A549 (cell line): Measurements from ENCODE around the gene YWHAG. TPM values are rescaled to one million over a fixed set of nuclear protein-coding genes. Genes with fewer than 3 reads are reported as not detected.
"Not testable (repeated sequence)": the region's sequence is repeated elsewhere in the genome, so short reads cannot be mapped to it uniquely, and the experiment has no call there.

Experiments
- ATAC-seq, 2 experiments: fragments of 200-7000 bp in 1 of 2; fragments of >200 bp in 1 of 2; cut with Nextera tagmentation in 1 of 2; cut with Tn5 transposase in 1 of 2; 3 replicates each; pipeline versions ENCODE4 v1.8.0 to v1.9.1; 2018 to 2020; ENCODE audit warnings: mild to moderate bottlenecking in 1 of 2, moderate library complexity in 1 of 2
- CTCF ChIA-PET: fragments of 300-600 bp; sonication (Branson Sonifier 250); formaldehyde crosslinking; extraction: SDS; loops from one replicate; lab custom pipeline; 2021; ENCODE audit warnings: antibody characterized with exemption, inconsistent platforms; lab: Yijun Ruan, JAX
- POLR2A ChIA-PET: fragments of 350-600 bp; formaldehyde crosslinking; extraction: SDS; loops from one replicate; lab custom pipeline; 2021; ENCODE audit warnings: antibody characterized with exemption, inconsistent platforms; lab: Yijun Ruan, JAX
- DNase-seq, 2 experiments: peaks; one replicate each; pipeline versions ENCODE4 v3.0.0 to v3.0.0-alpha.2; 2011 to 2016; ENCODE audit warnings: low read depth in 1 of 2, low spot score in 1 of 2
- FAIRE-seq: peaks from 2 replicates; lab custom pipeline; 2011; peaks lifted over from hg19 to GRCh38; lab: Jason Lieb, UNC
- H3K27ac ChIP-seq, 2 experiments: fragments of >200 bp; sonication (Bioruptor Twin); formaldehyde crosslinking; 3 replicates each; pipeline ENCODE4 v1.5.1; 2016 to 2017
- H3K4me1 ChIP-seq: fragments of >200 bp; sonication (Bioruptor Twin); formaldehyde crosslinking; 3 replicates; pipeline ENCODE4 v1.6.1; 2016
- H3K4me2 ChIP-seq: fragments of >200 bp; sonication (Bioruptor Twin); formaldehyde crosslinking; 3 replicates; pipeline ENCODE4 v1.6.1; 2016
- H3K4me3 ChIP-seq: fragments of >200 bp; sonication (Bioruptor Twin); formaldehyde crosslinking; 3 replicates; pipeline ENCODE4 v1.5.1; 2016
- H3K9me3 ChIP-seq: fragments of >200 bp; sonication (Bioruptor Twin); formaldehyde crosslinking; 3 replicates; pipeline ENCODE4 v1.6.1; 2016
- BHLHE40 ChIP-seq: IDR thresholded peaks from 2 replicates; pipeline ENCODE4 v1.6.1; 2012; ENCODE audit warnings: low read depth, low read length, inconsistent platforms
- CEBPB ChIP-seq, 2 experiments: fragments of >200 bp in 1 of 2; sonication (Bioruptor Twin) in 1 of 2; formaldehyde crosslinking in 1 of 2; IDR thresholded peaks; 2 replicates each; pipeline ENCODE4 v1.6.1; 2012 to 2016
- EHF ChIP-seq: fragments of 250-450 bp; sonication (Bioruptor Pico); IDR thresholded peaks from 2 replicates; pipeline ENCODE4 v1.5.0; 2020; ENCODE audit warnings: mild to moderate bottlenecking
- ELK1 ChIP-seq: fragments of 150-350 bp; IDR thresholded peaks from 2 replicates; pipeline ENCODE4 v1.6.1; 2014; ENCODE audit warnings: low read depth, mild to moderate bottlenecking, low read length
- EP300 ChIP-seq, 2 experiments: fragments of >200 bp; sonication (Bioruptor Twin); formaldehyde crosslinking; IDR thresholded peaks; 2 replicates in 1 of 2; 3 replicates in 1 of 2; pipeline ENCODE4 v1.6.1; 2016 to 2017
- FOSL2 ChIP-seq, 2 experiments: fragments of 450-650 bp in 1 of 2; fragments of >200 bp in 1 of 2; sonication (Bioruptor Twin) in 1 of 2; formaldehyde crosslinking; IDR thresholded peaks; 2 replicates each; pipeline versions ENCODE4 v1.5.0 to v1.6.1; 2016 to 2020; ENCODE audit warnings: mild to moderate bottlenecking in 1 of 2, moderate library complexity in 1 of 2
- HEYL ChIP-seq: fragments of 250-450 bp; sonication (Bioruptor Pico); IDR thresholded peaks from 2 replicates; pipeline ENCODE4 v1.8.0; 2021; ENCODE audit warnings: mild to moderate bottlenecking, moderate library complexity
- HOXA7 ChIP-seq: fragments of 250-450 bp; sonication (Bioruptor Pico); IDR thresholded peaks from 2 replicates; pipeline ENCODE4 v1.5.0; 2020; ENCODE audit warnings: mild to moderate bottlenecking, moderate library complexity
- HOXB5 ChIP-seq: fragments of 250-450 bp; sonication (Bioruptor Pico); IDR thresholded peaks from 2 replicates; pipeline ENCODE4 v1.5.0; 2020; ENCODE audit warnings: mild to moderate bottlenecking, moderate library complexity
- MAFK ChIP-seq: fragments of 450-650 bp; IDR thresholded peaks from 2 replicates; pipeline ENCODE4 v1.6.1; 2014; ENCODE audit not compliant: partially characterized antibody
- MAZ ChIP-seq: fragments of 150-350 bp; IDR thresholded peaks from 2 replicates; pipeline ENCODE4 v1.6.1; 2014; ENCODE audit warnings: antibody characterized with exemption, low read depth, low read length, borderline replicate concordance
- MYC ChIP-seq: IDR thresholded peaks from 2 replicates; pipeline ENCODE4 v1.6.1; 2012; ENCODE audit warnings: mild to moderate bottlenecking, inconsistent platforms, low read length, improper control_type of control experiment, borderline replicate concordance
- NPAS2 ChIP-seq: fragments of 250-450 bp; sonication (Bioruptor Pico); IDR thresholded peaks from 2 replicates; pipeline ENCODE4 v1.8.0; 2022; ENCODE audit warnings: mild to moderate bottlenecking, moderate library complexity, borderline replicate concordance
- NR3C1 ChIP-seq: fragments of >200 bp; sonication (Bioruptor Twin); formaldehyde crosslinking; IDR thresholded peaks from 3 replicates; pipeline ENCODE4 v1.6.1; 2017
- ZFP36 ChIP-seq: fragments of 450-650 bp; IDR thresholded peaks from 2 replicates; pipeline ENCODE4 v1.6.1; 2014; ENCODE audit warnings: borderline replicate concordance; ENCODE audit not compliant: partially characterized antibody
- WGBS: methylation state at CpG from one replicate; pipeline ENCODE4 v1.1.6; 2017; ENCODE audit errors: missing lambda C conversion rate; 5-methylcytosine and 5-hydroxymethylcytosine counted together
- polyA plus RNA-seq, 4 experiments: library from polyadenylated mRNA; depleted of rRNA in 3 of 4; stranded (reverse); fragments of >200 nt; fragmentation: RNase III in 1 of 4; extraction: RNeasy Plus Mini Kit Qiagen cat#74134 plus additional on column Dnase treatment in 1 of 4; gene quantifications; 2 replicates in 3 of 4; 3 replicates in 1 of 4; pipeline ENCODE4 v1.2.3, GENCODE V29; 2011 to 2017
- TF ChIP-seq, protein P1 (sequence below): fragments of 200-600 bp; sonication (generic); IDR thresholded peaks from 2 replicates; pipeline ENCODE4 v1.6.1; 2016; ENCODE audit warnings: antibody characterized with exemption, mild to moderate bottlenecking, moderate library complexity
- TF ChIP-seq, protein P2 (sequence below): IDR thresholded peaks from 2 replicates; pipeline ENCODE4 v1.6.1; 2012
- TF ChIP-seq, protein P3 (sequence below): fragments of >200 bp; sonication (Bioruptor Twin); formaldehyde crosslinking; IDR thresholded peaks from 2 replicates; pipeline ENCODE4 v1.6.1; 2016
- TF ChIP-seq, protein P4 (sequence below): fragments of 450-650 bp; IDR thresholded peaks from 2 replicates; pipeline ENCODE4 v1.6.1; 2014; ENCODE audit warnings: antibody characterized with exemption

Gene YWHAG
- polyA plus RNA-seq, 2 of the 4 experiments (the other 2 are of a cell fraction), result 141 to 302 TPM

DNA sequence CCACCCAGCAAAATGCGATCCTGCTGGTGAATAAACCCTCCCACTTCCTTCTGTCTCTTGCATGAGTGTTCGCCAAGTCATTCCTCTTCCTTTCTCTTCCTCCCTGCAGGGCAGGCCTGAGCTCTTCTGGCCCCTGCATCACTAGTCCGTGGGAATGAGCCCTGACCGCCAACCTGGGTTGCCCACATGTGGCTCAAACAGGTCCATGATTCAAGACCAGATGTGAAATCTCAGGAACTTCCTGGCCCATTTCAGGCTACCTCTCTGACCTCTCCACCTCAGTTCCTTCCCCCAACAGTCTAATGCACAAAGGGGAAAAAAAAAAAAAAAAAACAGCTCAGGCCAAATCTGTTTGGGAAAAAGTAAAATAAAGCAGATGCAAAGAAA lies 5.4 kb upstream of the YWHAG start:
- FAIRE-seq, result no peak
- TF ChIP-seq MAZ, result no peak
- TF ChIP-seq, protein P1, sequence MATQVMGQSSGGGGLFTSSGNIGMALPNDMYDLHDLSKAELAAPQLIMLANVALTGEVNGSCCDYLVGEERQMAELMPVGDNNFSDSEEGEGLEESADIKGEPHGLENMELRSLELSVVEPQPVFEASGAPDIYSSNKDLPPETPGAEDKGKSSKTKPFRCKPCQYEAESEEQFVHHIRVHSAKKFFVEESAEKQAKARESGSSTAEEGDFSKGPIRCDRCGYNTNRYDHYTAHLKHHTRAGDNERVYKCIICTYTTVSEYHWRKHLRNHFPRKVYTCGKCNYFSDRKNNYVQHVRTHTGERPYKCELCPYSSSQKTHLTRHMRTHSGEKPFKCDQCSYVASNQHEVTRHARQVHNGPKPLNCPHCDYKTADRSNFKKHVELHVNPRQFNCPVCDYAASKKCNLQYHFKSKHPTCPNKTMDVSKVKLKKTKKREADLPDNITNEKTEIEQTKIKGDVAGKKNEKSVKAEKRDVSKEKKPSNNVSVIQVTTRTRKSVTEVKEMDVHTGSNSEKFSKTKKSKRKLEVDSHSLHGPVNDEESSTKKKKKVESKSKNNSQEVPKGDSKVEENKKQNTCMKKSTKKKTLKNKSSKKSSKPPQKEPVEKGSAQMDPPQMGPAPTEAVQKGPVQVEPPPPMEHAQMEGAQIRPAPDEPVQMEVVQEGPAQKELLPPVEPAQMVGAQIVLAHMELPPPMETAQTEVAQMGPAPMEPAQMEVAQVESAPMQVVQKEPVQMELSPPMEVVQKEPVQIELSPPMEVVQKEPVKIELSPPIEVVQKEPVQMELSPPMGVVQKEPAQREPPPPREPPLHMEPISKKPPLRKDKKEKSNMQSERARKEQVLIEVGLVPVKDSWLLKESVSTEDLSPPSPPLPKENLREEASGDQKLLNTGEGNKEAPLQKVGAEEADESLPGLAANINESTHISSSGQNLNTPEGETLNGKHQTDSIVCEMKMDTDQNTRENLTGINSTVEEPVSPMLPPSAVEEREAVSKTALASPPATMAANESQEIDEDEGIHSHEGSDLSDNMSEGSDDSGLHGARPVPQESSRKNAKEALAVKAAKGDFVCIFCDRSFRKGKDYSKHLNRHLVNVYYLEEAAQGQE, result no peak
- TF ChIP-seq ELK1, result no peak
- Histone ChIP-seq H3K4me1 (peaks cover 47% of the 10 kb centered on the region), H3K9me3 (no peaks in the 10 kb centered on the region), H3K4me3 (no peak overlapping the region), H3K4me2 (peak overlapping the region; percentile 65), H3K27ac (peak overlapping the region; percentile 84 to 89)
- WGBS, result 36% methylated on average over 4 of the region's 4 CpGs
- POLR2A ChIA-PET, result interaction anchor here (0.6 to 1.0 kb wide), 6 partner anchors 9 to 255 kb away, joined by 3 to 4 read pairs (median 4); no protein-coding TSS in a partner anchor
- CTCF ChIA-PET, result interaction anchor here (0.9 to 3.9 kb wide), 4 partner anchors 9 to 186 kb away, joined by 3 to 21 read pairs (median 6); no protein-coding TSS in a partner anchor
- DNase-seq, result peak in 1 of 2 experiments; percentile 69
- ATAC-seq, result peak; percentile 14 to 30; a peak in 4 of 6 replicates

GRCh38 chr7:76363754-76364153 lies 5.0 kb upstream of the YWHAG start:
- FAIRE-seq, H3K9me3 ChIP-seq, ATAC-seq, H3K4me3 ChIP-seq, POLR2A ChIA-PET, DNase-seq: not testable (repeated sequence)
- WGBS, result 76% methylated on average over 3 of the region's 3 CpGs
- CTCF ChIA-PET, result interaction anchor here (1.8 to 3.9 kb wide), 2 partner anchors 13 to 44 kb away, joined by 7 to 21 read pairs; no protein-coding TSS in a partner anchor
- Histone ChIP-seq H3K27ac (peak overlapping the region; percentile 84 to 89), H3K4me2 (peak overlapping the region; percentile 65), H3K4me1 (peaks cover 43% of the 10 kb centered on the region)

GRCh38 chr7:76359978-76360638 lies 1.3 kb upstream of the YWHAG start:
- H3K4me1 ChIP-seq, result peaks cover 45% of the 10 kb centered on the region
- no peaks in the 10 kb centered on the region for H3K9me3 ChIP-seq
- peak overlapping the region; percentile 96; the same call in 2 of the 3 replicates for H3K4me3 ChIP-seq
- no peak for FAIRE-seq
- peak overlapping the region; percentile 100 for H3K27ac ChIP-seq
- POLR2A ChIA-PET, result interaction anchor here (0.6 to 2.6 kb wide), 7 partner anchors 9 to 66 kb away, joined by 3 to 18 read pairs (median 6); no protein-coding TSS in a partner anchor
- 39% methylated on average over 17 of the region's 17 CpGs for WGBS
- H3K4me2 ChIP-seq, result peak overlapping the region; percentile 96
- ATAC-seq, result no peak
- CTCF ChIA-PET, result interaction anchor here (0.8 to 3.6 kb wide), 22 partner anchors 9 to 181 kb away, joined by 3 to 28 read pairs (median 6); no protein-coding TSS in a partner anchor
- DNase-seq, result peak in 1 of 2 experiments; percentile 47
- no peak for TF ChIP-seq ZFP36
- no peak for TF ChIP-seq NR3C1
- TF ChIP-seq, protein P2, sequence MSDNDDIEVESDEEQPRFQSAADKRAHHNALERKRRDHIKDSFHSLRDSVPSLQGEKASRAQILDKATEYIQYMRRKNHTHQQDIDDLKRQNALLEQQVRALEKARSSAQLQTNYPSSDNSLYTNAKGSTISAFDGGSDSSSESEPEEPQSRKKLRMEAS, result no peak
- TF ChIP-seq EHF (CRISPR knock-in tag), result no peak
- no peak for TF ChIP-seq MAFK
- TF ChIP-seq, protein P1, result no peak
- TF ChIP-seq HEYL (CRISPR knock-in tag), result no peak
- TF ChIP-seq NPAS2 (CRISPR knock-in tag), result no peak
- peak; percentile 90 to 95 for TF ChIP-seq CEBPB (IDR thresholded peaks at IDR 0.05)
- TF ChIP-seq, protein P3, sequence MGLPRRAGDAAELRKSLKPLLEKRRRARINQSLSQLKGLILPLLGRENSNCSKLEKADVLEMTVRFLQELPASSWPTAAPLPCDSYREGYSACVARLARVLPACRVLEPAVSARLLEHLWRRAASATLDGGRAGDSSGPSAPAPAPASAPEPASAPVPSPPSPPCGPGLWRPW, result peak; percentile 18; the same call in 1 of the 2 replicates
- no peak for TF ChIP-seq MYC
- no peak for TF ChIP-seq BHLHE40
- peak; percentile 32 for TF ChIP-seq FOSL2 (IDR thresholded peaks at IDR 0.05)
- TF ChIP-seq FOSL2 (CRISPR knock-in tag; IDR thresholded peaks at IDR 0.05), result peak; percentile 86
- TF ChIP-seq, protein P4, sequence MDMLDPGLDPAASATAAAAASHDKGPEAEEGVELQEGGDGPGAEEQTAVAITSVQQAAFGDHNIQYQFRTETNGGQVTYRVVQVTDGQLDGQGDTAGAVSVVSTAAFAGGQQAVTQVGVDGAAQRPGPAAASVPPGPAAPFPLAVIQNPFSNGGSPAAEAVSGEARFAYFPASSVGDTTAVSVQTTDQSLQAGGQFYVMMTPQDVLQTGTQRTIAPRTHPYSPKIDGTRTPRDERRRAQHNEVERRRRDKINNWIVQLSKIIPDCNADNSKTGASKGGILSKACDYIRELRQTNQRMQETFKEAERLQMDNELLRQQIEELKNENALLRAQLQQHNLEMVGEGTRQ, result no peak
- TF ChIP-seq HOXB5 (CRISPR knock-in tag), result no peak
- TF ChIP-seq EP300 (IDR thresholded peaks at IDR 0.05), result no peak
- TF ChIP-seq HOXA7 (CRISPR knock-in tag), result no peak
